Right lobe of liver (tissue), 4 donors: ENCODE data around the gene ELOA2.
"Not testable (repeated sequence)": the region's sequence is repeated elsewhere in the genome, so short reads cannot be mapped to it uniquely, and the experiment has no call there.

ENCODE experiments used
- CTCF ChIP-seq, 4 donors: fragments of 200-600 bp in 3 of 4; fragments of 450-650 bp in 1 of 4; IDR thresholded peaks; one replicate each; pipeline versions ENCODE4 v1.5.1 to v1.8.0; 2016 to 2022; ENCODE audit warnings: antibody characterized with exemption in 4 of 4, mild to moderate bottlenecking in 2 of 4
- POLR2A ChIP-seq: fragments of 450-650 bp; IDR thresholded peaks from one replicate; pipeline ENCODE4 v1.6.1; 2017; ENCODE audit warnings: antibody characterized with exemption, mild to moderate bottlenecking
- donor health status: DM: no; HTN: no; CAD: no.
- donor health status: DM: no; HTN: no; CAD: no.
- donor health status: DM: no; HTN: yes; CAD: no.

GRCh38 chr18:47030887-47031286 is 4.5 kb downstream of the ELOA2 start:
- TF ChIP-seq CTCF (IDR thresholded peaks at IDR 0.05); POLR2A: not testable (repeated sequence)
